NK-92 (cell line): ENCODE measurements around the gene GALNS.

Experiments used
- DNase-seq: peaks from one replicate; lab custom pipeline; 2025; ENCODE audit not compliant: unreplicated experiment; lab: John Stamatoyannopoulos, UW

Gene GALNS

GRCh38 chr16:88820385-88821025 is 36.2 kb downstream of the GALNS start:
- DNase-seq, result no peak

GRCh38 chr16:88819126-88819525 is 37.6 kb downstream of the GALNS start:
- no peak for DNase-seq

GRCh38 chr16:88818575-88818874 is 38.2 kb downstream of the GALNS start:
- no peak for DNase-seq

- DNase-seq, result no peak
Measured at GRCh38 chr16:88817785-88818574, 38.8 kb downstream of the GALNS start.

GRCh38 chr16:88816736-88817535 is 39.8 kb downstream of the GALNS start:
- no peak for DNase-seq

GRCh38 chr16:88815901-88816589 is 40.7 kb downstream of the GALNS start:
- no peak for DNase-seq

- no peak for DNase-seq
Measured at GRCh38 chr16:88815227-88815626, 41.5 kb downstream of the GALNS start.

- DNase-seq, result no peak
Measured at GRCh38 chr16:88814144-88814502, 42.6 kb downstream of the GALNS start.

- DNase-seq, result no peak
Measured at GRCh38 chr16:88813269-88814143, 43.2 kb downstream of the GALNS start.

- no peak for DNase-seq
Measured at GRCh38 chr16:88812513-88813268, 44.1 kb downstream of the GALNS start.

- DNase-seq, result peak; percentile 56
Measured at GRCh38 chr16:88811769-88812512, 44.8 kb downstream of the GALNS start, which contains the start of gene APRT. Gene APRT, minus strand, starts transcription at chr16:88811928. Its CDS starts 29 bp downstream, at chr16:88811899.

- DNase-seq, result no peak
Measured at GRCh38 chr16:88810912-88811768, 45.6 kb downstream of the GALNS start.

- no peak for DNase-seq
Measured at GRCh38 chr16:88810166-88810911, 46.4 kb downstream of the GALNS start.

GRCh38 chr16:88809676-88810165 is 47.0 kb downstream of the GALNS start:
- DNase-seq, result no peak

- DNase-seq, result no peak
Measured at GRCh38 chr16:88809068-88809675, 47.6 kb downstream of the GALNS start.

- DNase-seq, result no peak
Measured at GRCh38 chr16:88807626-88808453, 48.9 kb downstream of the GALNS start.
